Measurements from ENCODE around the gene MUSTN1. TPM values are rescaled to one million over a fixed set of nuclear protein-coding genes. Genes with fewer than 3 reads are reported as not detected.
A peak's percentile ranks its signal among the peaks of the same experiment; 100 is the strongest.

MUSTN1 gene
- total and polyA plus RNA-seq, 11 donors = 13.5 to 207 (median 32.4) TPM

DNA sequence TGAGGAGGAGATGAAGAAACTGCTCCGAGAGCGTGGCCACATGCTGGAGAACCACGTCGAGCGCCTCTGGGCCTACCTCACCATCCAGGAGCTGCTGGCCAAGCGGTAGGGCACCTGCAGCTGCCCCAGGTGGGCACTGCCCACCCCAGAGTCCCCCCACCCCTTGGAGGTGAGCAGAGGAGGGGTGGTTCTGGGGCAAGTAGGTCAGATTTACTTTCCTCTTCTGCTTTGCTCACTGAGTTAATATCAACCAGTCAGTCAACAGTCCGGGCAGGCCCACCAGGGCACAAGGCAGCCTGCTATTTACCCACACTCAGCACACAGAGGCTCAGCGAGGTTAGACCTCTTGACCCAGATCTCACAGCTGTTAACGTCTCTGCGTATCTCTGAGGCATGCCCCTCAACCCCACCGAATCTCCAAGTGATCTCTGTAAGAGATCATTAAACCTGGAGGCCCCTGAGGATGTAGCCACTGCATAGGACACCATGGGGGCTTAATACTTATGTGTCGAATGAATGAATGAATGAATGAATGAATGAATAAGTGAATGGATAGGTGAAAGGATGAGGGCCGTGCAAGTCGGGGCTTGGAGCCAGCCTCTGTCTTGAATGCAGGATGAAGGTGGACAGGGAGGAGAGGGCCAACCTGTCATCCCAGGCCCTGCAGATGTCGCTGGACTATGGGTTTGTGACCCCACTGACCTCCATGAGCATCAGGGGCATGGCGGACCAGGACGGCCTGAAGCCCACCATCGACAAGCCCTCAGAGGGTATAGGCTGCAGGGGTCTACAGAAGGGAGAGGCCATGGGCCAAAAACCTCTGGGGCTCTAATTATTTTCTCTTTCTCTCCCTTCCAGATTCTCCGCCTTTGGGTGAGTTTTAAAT, 48.2 kb downstream of the MUSTN1 start:
- Histone ChIP-seq H3K36me3 (no peaks in the 10 kb centered on the region), H3K4me1 (no peaks in the 10 kb centered on the region), H3K27me3 (peaks cover 0 to 2% (median 0%) of the 10 kb centered on the region in 9 donors), H3K4me3 (no peak overlapping the region), H3K9me3 (no peaks in the 10 kb centered on the region), H3K27ac (no peak overlapping the region)
- ATAC-seq (no peak), DNase-seq (peak in 3 of 5 donors; percentile 2 to 49 (median 17))
- TF ChIP-seq, protein P1, sequence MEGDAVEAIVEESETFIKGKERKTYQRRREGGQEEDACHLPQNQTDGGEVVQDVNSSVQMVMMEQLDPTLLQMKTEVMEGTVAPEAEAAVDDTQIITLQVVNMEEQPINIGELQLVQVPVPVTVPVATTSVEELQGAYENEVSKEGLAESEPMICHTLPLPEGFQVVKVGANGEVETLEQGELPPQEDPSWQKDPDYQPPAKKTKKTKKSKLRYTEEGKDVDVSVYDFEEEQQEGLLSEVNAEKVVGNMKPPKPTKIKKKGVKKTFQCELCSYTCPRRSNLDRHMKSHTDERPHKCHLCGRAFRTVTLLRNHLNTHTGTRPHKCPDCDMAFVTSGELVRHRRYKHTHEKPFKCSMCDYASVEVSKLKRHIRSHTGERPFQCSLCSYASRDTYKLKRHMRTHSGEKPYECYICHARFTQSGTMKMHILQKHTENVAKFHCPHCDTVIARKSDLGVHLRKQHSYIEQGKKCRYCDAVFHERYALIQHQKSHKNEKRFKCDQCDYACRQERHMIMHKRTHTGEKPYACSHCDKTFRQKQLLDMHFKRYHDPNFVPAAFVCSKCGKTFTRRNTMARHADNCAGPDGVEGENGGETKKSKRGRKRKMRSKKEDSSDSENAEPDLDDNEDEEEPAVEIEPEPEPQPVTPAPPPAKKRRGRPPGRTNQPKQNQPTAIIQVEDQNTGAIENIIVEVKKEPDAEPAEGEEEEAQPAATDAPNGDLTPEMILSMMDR (IDR thresholded peaks at IDR 0.05) = no peak
- no peak for TF ChIP-seq POLR2A (IDR thresholded peaks at IDR 0.05)
- intact Hi-C loops (cut with DNase I) = no loop called here
- 85 to 90% (median 88%) methylated on average over 19 of the region's 19 CpGs for WGBS, 4 donors

DNA sequence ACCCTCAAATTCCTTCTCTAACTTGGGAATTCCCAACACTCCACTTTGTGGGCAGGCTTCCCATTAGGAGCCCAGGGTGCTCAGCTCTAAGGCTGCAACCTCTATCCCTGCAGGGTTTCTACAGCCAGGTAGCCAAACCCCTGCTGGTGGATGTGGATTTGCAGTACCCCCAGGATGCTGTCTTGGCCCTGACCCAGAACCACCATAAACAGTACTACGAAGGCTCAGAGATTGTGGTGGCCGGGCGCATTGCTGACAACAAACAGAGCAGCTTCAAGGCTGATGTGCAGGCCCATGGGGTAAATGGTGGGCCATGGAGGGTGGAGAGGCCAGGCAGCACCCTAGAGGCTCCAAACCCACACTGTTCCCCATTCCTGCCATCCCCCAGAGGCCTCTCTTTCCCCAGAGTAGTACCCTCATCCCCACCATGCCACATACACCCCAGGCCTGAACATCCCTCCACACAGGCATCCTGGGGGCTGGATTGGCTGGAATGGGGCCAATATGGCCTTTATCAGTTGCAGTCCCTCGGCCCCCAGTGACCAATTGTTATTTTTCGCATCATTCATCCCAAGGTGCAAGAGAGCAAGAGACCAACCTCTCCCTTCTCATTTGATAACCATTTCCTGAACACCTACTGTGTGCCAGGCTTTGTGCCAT, 49.8 kb downstream of the MUSTN1 start:
- Histone ChIP-seq H3K9me3 (no peaks in the 10 kb centered on the region), H3K4me1 (no peaks in the 10 kb centered on the region), H3K27me3 (peaks cover 0 to 2% (median 0%) of the 10 kb centered on the region in 9 donors), H3K27ac (no peak overlapping the region), H3K36me3 (no peaks in the 10 kb centered on the region), H3K4me3 (no peak overlapping the region)
- WGBS, 4 donors = 78 to 88% (median 85%) methylated on average over 2 to 5 of the region's 5 CpGs
- intact Hi-C loops (cut with DNase I) = no loop called here
- DNase-seq (peak in 2 of 5 donors; percentile 20 to 23), ATAC-seq (no peak)
- no peak for TF ChIP-seq POLR2A (IDR thresholded peaks at IDR 0.05)
- TF ChIP-seq, protein P1 (IDR thresholded peaks at IDR 0.05) = no peak

- DNase-seq = peak in 2 of 5 donors; percentile 1 to 9
Observed at GRCh38 chr3:52784021-52784621, 50.7 kb downstream of the MUSTN1 start.

More at GRCh38 chr3:52784021-52784621, 50.7 kb downstream of the MUSTN1 start:
- Histone ChIP-seq H3K27me3 (peaks cover 0 to 2% (median 0%) of the 10 kb centered on the region in 9 donors), H3K9me3 (no peaks in the 10 kb centered on the region), H3K4me3 (no peak overlapping the region), H3K27ac (no peak overlapping the region), H3K36me3 (no peaks in the 10 kb centered on the region), H3K4me1 (peaks cover 0 to 3% (median 0%) of the 10 kb centered on the region in 12 donors)
- TF ChIP-seq POLR2A (IDR thresholded peaks at IDR 0.05) = no peak
- TF ChIP-seq, protein P1 (IDR thresholded peaks at IDR 0.05) = no peak
- 81 to 85% (median 81%) methylated on average over 16 to 18 of the region's 18 CpGs for WGBS, 4 donors
- no peak for ATAC-seq
- intact Hi-C loops (cut with DNase I) = no loop called here
